Liver (tissue), 3 donors: ENCODE data around the gene SIRPA.

ENCODE experiments used
- CTCF ChIP-seq: fragments of 150-350 bp; IDR thresholded peaks from 2 replicates; pipeline ENCODE4 v1.5.1; 2017; ENCODE audit warnings: improper control_type of control experiment, low read depth, low read length; ENCODE audit not compliant: missing input control
- GABPA ChIP-seq, 2 donors: IDR thresholded peaks in 1 of 2; conservative IDR thresholded peaks in 1 of 2; 2 replicates each; pipeline ENCODE4 v1.6.1; 2016; ENCODE audit warnings: antibody characterized with exemption in 2 of 2, mild to moderate bottlenecking in 1 of 2, moderate library complexity in 1 of 2
- MAX ChIP-seq: IDR thresholded peaks from 2 replicates; pipeline ENCODE4 v1.6.1; 2016; ENCODE audit warnings: antibody characterized with exemption
- RAD21 ChIP-seq, 2 donors: IDR thresholded peaks; 2 replicates each; pipeline ENCODE4 v1.6.1; 2016; ENCODE audit warnings: antibody characterized with exemption in 2 of 2, mild to moderate bottlenecking in 2 of 2
- REST ChIP-seq: IDR thresholded peaks from 2 replicates; pipeline ENCODE4 v1.6.1; 2016; ENCODE audit warnings: antibody characterized with exemption, mild to moderate bottlenecking
- SP1 ChIP-seq: IDR thresholded peaks from 2 replicates; pipeline ENCODE4 v1.6.1; 2018; ENCODE audit warnings: antibody characterized with exemption, mild to moderate bottlenecking
- YY1 ChIP-seq: IDR thresholded peaks from 2 replicates; pipeline ENCODE4 v1.6.1; 2016; ENCODE audit warnings: antibody characterized with exemption, mild to moderate bottlenecking
- donor health status: healthy.
- donor health status: healthy.

- TF ChIP-seq CTCF (no peak), REST (no peak), SP1 (no peak), YY1 (no peak), RAD21 (IDR thresholded peaks at IDR 0.05) (no peak), GABPA (IDR thresholded peaks at IDR 0.05 in 1 of 2, conservative IDR thresholded peaks at IDR 0.05 in 1 of 2) (no peak), MAX (no peak)
Measured at GRCh38 chr20:1897965-1898464, 2.8 kb downstream of the SIRPA start.
